SU-DHL-6 (cell line): Measurements from ENCODE around the gene MRGPRD.

ENCODE experiments used
- EZH2phosphoT487 ChIP-seq: fragments of 200-600 bp; sonication (generic), shearing (Covaris generic); conservative IDR thresholded peaks from 2 replicates; pipeline ENCODE4 v1.6.1; 2018; ENCODE audit warnings: mild to moderate bottlenecking, antibody characterized with exemption, low read length, moderate library complexity, mixed read lengths
- TF ChIP-seq, protein P1 (sequence below): fragments of 200-600 bp; sonication (generic); IDR thresholded peaks from one replicate; pipeline ENCODE4 v1.5.1; 2017; ENCODE audit warnings: antibody characterized with exemption, mild to moderate bottlenecking, low read length, moderate library complexity; ENCODE audit not compliant: insufficient read depth, poor library complexity, severe bottlenecking

DNA sequence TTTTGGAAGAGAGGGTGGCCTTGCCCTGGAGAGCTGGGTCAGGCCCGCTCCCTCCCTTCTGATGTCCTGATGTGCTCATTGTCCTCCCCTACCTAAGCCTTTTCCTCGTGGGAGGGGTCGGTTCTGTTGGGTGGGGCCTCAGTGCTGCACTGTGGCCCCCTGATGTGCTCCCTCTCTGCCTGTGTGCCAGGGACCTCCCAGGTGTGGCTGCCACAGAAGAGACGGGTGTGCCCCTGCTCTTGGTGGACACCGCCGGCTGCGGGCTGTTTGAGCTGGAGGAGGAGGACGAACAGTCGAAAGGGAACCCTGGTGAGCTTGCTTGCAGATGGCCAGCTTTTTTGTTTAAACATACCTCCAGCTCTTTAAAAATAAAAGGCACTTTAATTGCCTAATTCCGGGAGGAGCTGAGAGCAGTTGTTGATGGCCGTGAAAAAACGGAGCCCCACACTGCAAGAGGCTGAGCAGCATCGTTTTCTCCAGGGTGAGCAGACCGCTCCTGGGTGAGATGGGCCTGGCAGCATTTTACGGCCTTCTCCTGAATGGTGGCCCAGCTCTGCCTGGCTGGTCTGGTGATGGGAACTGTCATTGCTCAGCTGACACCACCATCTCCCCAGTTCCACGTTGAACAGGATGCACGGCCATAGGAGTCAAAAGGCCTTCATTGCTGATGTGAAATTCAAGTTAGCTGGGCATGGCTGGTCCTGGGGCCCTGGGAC lies 47.0 kb downstream of the MRGPRD start:
- TF ChIP-seq, protein P1, sequence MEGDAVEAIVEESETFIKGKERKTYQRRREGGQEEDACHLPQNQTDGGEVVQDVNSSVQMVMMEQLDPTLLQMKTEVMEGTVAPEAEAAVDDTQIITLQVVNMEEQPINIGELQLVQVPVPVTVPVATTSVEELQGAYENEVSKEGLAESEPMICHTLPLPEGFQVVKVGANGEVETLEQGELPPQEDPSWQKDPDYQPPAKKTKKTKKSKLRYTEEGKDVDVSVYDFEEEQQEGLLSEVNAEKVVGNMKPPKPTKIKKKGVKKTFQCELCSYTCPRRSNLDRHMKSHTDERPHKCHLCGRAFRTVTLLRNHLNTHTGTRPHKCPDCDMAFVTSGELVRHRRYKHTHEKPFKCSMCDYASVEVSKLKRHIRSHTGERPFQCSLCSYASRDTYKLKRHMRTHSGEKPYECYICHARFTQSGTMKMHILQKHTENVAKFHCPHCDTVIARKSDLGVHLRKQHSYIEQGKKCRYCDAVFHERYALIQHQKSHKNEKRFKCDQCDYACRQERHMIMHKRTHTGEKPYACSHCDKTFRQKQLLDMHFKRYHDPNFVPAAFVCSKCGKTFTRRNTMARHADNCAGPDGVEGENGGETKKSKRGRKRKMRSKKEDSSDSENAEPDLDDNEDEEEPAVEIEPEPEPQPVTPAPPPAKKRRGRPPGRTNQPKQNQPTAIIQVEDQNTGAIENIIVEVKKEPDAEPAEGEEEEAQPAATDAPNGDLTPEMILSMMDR = no peak
- no peak for TF ChIP-seq EZH2phosphoT487
